Skeletal muscle cell (primary cell): ENCODE measurements around the gene NR2C2.

Experiments
- DNase-seq: peaks from one replicate; pipeline ENCODE4 v3.0.0-alpha.2; 2010; ENCODE audit warnings: low read depth
- H3K4me3 ChIP-seq: 2 replicates; pipeline ENCODE4 v1.5.1; 2011; ENCODE audit warnings: low read depth, mild to moderate bottlenecking, control low read depth, low read length, moderate library complexity

Gene NR2C2

DNA sequence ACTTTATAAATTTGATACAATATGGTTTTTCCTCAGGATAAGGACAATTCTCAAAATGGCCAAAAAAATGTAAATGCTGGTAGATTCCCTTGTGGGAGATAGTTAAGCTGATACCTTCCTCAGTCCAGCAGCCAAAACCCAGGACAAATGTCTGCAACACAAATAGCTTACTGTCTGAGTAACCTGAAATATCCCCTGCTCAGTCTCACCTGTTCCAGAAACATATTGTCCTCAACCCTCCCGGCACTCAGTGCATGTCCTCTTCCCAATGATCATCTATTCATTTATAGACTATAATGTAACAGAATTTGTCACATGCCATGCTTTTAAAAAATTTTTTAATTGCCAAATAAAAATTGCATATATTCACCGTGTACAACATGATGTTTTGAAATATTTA, 139.3 kb downstream of the NR2C2 start:
- H3K4me3 ChIP-seq, result no peak overlapping the region
- DNase-seq, result no peak

DNA sequence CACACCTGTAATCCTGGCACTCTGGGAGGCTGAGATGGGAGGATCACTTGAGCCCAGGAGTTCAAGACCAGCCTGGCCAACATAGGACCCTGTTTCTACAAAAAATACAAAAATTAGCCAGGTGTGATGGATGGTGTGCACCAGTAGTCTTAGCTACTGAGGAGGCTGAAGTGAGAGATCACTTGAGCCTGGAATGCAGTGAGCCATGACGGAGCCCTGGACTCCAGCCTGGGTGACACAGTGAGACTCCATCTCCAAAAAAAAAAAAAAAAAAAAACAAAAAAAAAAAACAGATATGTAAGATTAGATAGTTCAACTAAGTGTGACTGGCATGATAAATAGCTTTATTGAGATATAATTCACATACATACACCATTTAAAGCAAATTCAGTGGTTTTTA, 141.8 kb downstream of the NR2C2 start:
- no peak for DNase-seq
- no peak overlapping the region for H3K4me3 ChIP-seq

DNA sequence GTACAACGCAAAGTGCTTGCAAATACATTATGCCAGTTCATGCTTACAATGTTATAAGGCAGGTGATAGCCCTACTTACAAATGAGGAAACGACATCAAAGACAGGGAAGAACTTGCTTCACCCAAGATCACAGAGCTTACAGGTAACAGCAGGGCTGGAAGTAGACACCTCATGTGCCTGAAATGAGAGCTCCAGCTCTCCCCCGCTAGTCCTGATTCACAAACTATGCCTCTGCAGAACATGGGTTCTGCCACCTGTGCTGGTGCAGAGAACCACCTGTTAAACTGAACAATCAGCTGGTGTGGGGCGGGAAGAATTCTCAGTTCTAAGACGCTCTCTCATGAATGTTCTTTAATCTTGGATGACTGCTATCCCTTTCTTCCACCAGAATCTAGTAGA, 144.2 kb downstream of the NR2C2 start:
- no peak for DNase-seq
- H3K4me3 ChIP-seq, result no peak overlapping the region

DNA sequence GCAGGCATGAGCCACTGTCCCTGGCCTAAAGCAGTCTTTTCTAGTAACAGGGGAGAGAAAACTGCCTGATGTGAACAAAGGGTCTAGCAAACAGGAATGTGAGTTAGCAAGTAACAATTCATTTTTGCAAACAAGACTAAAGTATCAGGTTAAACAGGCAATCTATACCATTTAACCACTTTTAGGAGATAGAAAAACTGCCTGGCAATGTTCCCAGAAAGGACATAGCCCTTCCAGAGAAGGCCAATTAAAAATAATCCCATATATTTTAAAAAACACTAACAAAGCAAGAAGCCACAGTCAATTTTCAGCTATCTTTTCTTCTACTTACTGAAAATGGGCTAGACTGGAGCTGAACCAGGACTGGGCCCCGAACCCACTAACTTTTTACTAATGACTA, 145.3 kb downstream of the NR2C2 start:
- DNase-seq, result no peak
- H3K4me3 ChIP-seq, result no peak overlapping the region

DNA sequence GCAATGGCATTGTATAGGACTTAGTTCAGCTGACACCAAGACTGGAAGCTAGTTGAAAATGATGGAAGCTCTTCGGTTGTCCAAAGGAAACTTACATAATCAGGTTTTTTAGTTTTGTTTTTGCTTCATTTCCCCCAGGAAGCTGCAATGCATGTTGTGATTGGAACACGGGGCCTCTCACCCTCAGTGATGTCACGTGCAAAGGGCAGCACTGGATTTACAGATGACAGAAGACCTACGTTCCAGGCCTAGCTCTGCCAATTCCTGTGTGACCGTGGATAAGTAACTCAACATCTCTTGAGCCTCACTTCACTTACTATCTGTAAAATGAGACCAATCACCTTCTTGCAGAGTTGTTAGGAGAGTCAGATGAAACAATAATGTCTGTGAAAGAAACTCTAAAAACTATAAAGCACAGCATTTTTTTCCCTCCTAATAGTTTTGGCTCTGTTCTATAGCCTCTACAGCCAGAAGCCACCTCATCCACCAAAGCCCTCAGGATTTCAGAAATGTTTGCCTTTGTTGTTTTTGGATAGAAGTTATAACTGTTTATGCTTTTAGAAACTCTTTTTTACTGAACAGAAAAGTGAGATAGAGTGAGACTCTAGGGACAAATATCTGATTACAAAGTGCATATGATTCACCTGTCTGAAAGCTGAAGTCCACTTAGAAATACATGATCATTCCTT, 146.9 kb downstream of the NR2C2 start:
- no peak for DNase-seq
- H3K4me3 ChIP-seq, result no peak overlapping the region

DNA sequence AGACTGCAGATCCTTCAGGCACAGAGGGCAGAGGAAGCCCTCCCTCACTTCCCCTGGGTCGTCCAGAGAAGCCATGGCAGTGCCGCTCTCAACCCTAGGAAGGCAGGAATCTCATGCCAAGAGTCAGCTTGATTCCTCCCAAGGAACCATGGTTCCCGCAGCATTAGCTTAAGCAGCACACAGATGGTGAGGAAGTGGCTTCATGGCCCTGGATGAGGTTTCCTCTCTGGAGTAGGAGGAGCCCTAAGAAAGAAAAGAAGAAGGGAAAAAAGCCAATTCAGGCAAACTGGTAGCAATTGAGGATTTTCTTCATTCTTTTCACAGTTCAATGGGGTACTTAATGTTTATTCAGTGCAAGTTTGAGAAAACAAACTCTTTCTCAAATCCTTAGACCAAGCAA, 148.7 kb downstream of the NR2C2 start:
- no peak for DNase-seq
- no peak overlapping the region for H3K4me3 ChIP-seq

DNA sequence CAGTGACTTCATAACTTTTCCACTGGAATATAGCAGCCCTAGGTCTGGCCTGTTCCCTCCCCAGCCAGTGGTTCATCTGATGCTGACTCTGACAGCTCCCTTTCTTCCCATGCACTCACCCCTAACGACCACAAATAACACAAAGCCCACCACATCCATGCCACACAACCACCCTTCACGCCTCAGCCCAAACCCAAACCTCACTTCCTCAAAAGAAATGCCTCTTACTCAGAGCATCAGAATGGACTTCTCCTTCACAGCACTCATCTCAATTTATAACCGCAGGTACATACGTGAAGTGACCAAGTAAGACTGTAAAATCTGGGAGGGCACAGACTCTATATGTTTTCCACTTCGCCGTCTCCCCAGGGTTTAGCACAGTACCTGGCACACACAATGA, 150.5 kb downstream of the NR2C2 start:
- peak overlapping the region; percentile 91 for H3K4me3 ChIP-seq
- no peak for DNase-seq
